Measurements from ENCODE around the gene FAU. TPM values are rescaled to one million over a fixed set of nuclear protein-coding genes. Genes with fewer than 3 reads are reported as not detected.
"Not testable (repeated sequence)": the region's sequence is repeated elsewhere in the genome, so short reads cannot be mapped to it uniquely, and the experiment has no call there.

The FAU gene
- total RNA-seq, 1 experiment from 2014 or later = 650 TPM

DNA sequence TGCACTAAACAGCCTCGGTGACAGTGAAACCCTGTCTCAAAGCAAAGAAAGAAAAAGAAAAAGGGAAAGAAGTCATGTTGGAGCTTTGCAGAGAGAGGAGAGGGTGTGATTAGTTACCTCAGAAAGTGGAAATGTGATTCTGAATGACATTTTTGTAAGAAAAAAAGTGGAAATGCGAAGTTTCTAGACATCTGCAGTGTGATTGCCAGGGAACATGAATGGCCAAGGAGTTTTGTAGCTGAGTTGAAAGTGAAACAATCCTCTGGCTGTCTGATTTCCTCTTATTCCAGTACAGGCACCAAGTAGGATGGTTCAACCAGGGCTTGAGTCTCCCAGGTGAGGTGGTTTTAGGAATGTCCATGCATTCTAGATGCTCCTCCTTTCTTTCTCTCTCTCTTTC lies 30.2 kb upstream of the FAU start:
- DNase-seq = no peak
- intact Hi-C loops (cut with micrococcal nuclease; ENCODE audit: unreplicated experiment) = no loop called here
- Mint-ChIP-seq H3K27me3 (ENCODE audit: unreplicated experiment) (no peaks in the 10 kb centered on the region), H3K27ac (ENCODE audit: unreplicated experiment) (no peak overlapping the region), H3K4me3 (ENCODE audit: low read depth, unreplicated experiment) (no peak overlapping the region), H3K4me1 (ENCODE audit: low read depth, unreplicated experiment) (peaks cover 45% of the 10 kb centered on the region), H3K9me3 (ENCODE audit: low read depth, unreplicated experiment) (no peaks in the 10 kb centered on the region), H3K36me3 (ENCODE audit: insufficient read depth, unreplicated experiment) (no peaks in the 10 kb centered on the region)
- TF ChIP-seq, protein P1, sequence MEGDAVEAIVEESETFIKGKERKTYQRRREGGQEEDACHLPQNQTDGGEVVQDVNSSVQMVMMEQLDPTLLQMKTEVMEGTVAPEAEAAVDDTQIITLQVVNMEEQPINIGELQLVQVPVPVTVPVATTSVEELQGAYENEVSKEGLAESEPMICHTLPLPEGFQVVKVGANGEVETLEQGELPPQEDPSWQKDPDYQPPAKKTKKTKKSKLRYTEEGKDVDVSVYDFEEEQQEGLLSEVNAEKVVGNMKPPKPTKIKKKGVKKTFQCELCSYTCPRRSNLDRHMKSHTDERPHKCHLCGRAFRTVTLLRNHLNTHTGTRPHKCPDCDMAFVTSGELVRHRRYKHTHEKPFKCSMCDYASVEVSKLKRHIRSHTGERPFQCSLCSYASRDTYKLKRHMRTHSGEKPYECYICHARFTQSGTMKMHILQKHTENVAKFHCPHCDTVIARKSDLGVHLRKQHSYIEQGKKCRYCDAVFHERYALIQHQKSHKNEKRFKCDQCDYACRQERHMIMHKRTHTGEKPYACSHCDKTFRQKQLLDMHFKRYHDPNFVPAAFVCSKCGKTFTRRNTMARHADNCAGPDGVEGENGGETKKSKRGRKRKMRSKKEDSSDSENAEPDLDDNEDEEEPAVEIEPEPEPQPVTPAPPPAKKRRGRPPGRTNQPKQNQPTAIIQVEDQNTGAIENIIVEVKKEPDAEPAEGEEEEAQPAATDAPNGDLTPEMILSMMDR (IDR thresholded peaks at IDR 0.05; ENCODE audit: unreplicated experiment) = no peak
- CTCF ChIA-PET = interaction anchor here (1.2 kb wide), 1 partner anchor 17 kb away, joined by 4 read pairs; no protein-coding TSS in a partner anchor
- BruUV-seq (replicated peaks) = no TSS peak

DNA sequence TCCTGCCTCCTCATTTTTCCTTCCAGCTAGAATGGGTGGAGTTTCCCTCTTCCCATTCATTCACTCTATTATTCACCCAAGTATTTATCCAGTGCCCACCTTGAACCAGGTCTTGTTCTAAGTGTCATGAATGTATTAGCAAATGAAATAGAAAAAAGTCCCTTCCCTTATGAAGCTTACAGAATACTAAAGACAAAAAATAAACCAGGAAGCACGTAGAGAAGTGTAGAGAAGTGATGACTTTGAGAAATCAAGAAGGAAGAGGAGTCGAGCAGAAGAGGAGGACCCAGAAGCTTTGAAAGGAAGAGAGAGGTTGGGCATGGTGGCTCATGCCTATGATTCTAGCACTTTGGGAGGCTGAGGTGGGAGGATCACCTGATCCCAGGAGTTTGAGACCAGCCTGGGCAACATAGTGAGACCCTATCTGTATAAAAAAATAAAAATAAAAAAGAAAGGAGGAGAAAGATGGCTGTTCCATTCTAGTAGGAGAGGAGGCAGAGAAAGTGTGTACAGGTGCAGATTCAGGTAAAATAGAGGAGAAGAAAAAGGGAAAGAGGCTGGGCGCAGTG lies 29.5 kb upstream of the FAU start:
- peak overlapping the region; percentile 24 for H3K4me3 Mint-ChIP-seq (ENCODE audit: low read depth, unreplicated experiment)
- intact Hi-C loops (cut with micrococcal nuclease; ENCODE audit: unreplicated experiment) = loop anchor here (2.0 kb wide), 2 partner anchors 17 to 29 kb away; partner anchors contain the start of genes CAPN1 and SYVN1
- H3K9me3 Mint-ChIP-seq (ENCODE audit: low read depth, unreplicated experiment) = no peaks in the 10 kb centered on the region
- BruUV-seq (replicated peaks) = no TSS peak
- H3K27me3 Mint-ChIP-seq (ENCODE audit: unreplicated experiment) = no peaks in the 10 kb centered on the region
- TF ChIP-seq, protein P1 (IDR thresholded peaks at IDR 0.05; ENCODE audit: unreplicated experiment) = no peak
- H3K36me3 Mint-ChIP-seq (ENCODE audit: insufficient read depth, unreplicated experiment) = no peaks in the 10 kb centered on the region
- CTCF ChIA-PET = no interaction called here
- H3K4me1 Mint-ChIP-seq (ENCODE audit: low read depth, unreplicated experiment) = peaks cover 45% of the 10 kb centered on the region
- DNase-seq = no peak
- peak overlapping the region; percentile 57 for H3K27ac Mint-ChIP-seq (ENCODE audit: unreplicated experiment)

DNA sequence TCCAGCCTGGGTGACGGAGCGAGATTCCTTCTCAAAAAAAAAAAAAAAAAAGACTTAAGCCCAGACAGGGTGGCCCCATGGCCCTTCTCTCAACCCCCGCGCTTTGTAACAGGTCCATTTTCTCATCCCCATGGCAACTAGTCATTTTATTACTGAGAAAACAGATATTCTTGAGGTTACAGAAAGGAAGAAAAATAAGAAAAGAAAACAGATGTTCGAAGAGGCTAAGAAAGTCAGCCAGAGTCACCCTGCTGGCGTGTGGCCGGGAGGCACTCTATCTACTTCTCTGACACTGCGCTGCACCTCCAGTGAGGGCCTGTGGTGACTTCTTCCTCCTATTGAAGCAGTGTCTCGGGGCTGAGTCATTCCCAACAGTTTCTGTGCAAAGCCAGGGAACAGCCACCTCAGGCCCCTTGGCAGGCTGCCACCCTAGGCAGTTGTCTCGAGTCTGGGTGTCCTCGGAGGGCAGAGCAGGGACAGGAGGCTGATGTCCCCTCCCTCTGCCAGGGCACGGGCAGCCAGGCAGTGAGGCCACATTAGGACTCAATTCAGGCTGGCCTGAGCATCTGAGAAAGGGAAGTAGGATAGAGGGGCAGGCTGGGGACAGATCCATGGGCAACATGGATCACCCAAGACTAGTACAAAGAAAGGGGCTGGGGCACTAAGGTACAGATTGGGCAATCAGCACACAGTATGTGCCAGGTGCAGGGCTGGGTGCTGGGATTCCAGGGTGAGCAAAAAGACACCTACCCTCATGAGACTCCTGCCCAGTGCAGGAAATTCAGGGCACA lies 28.8 kb upstream of the FAU start:
- no TSS peak for BruUV-seq (replicated peaks)
- Mint-ChIP-seq H3K27ac (ENCODE audit: unreplicated experiment) (peak overlapping the region; percentile 57), H3K27me3 (ENCODE audit: unreplicated experiment) (no peaks in the 10 kb centered on the region), H3K36me3 (ENCODE audit: insufficient read depth, unreplicated experiment) (no peaks in the 10 kb centered on the region), H3K9me3 (ENCODE audit: low read depth, unreplicated experiment) (no peaks in the 10 kb centered on the region), H3K4me3 (ENCODE audit: low read depth, unreplicated experiment) (peak overlapping the region; percentile 24), H3K4me1 (ENCODE audit: low read depth, unreplicated experiment) (peaks cover 45% of the 10 kb centered on the region)
- TF ChIP-seq, protein P1 (IDR thresholded peaks at IDR 0.05; ENCODE audit: unreplicated experiment) = no peak
- intact Hi-C loops (cut with micrococcal nuclease; ENCODE audit: unreplicated experiment) = loop anchor here (2.0 kb wide), 2 partner anchors 16 to 30 kb away; partner anchors contain the start of genes CAPN1 and SYVN1
- peak; percentile 96 for DNase-seq
- CTCF ChIA-PET = no interaction called here

DNA sequence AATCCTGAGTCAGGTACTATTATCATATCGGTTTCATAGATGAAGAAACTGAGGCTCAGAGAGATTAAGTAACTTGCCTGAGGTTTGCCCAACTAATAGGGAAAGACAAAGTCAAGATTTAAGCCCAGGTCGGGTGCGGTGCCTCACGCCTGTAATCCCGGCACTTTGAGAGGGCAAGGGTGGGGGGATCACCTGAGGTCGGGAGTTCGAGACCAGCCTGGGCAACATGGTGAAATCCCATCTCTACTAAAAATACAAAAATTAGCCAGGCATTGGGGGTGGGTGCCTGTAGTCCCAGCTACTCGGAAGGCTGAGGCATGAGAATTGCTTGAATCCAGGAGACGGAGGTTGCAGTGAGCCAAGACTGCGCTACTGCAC lies 28.2 kb upstream of the FAU start:
- intact Hi-C loops (cut with micrococcal nuclease; ENCODE audit: unreplicated experiment) = loop anchor here (2.0 kb wide), 2 partner anchors 15 to 31 kb away; partner anchors contain the start of genes CAPN1 and SYVN1
- Mint-ChIP-seq H3K4me1 (ENCODE audit: low read depth, unreplicated experiment) (peaks cover 45% of the 10 kb centered on the region), H3K4me3 (ENCODE audit: low read depth, unreplicated experiment) (peak overlapping the region; percentile 24), H3K27ac (ENCODE audit: unreplicated experiment) (peak overlapping the region; percentile 57)
- H3K9me3 Mint-ChIP-seq (ENCODE audit: low read depth, unreplicated experiment); H3K27me3 Mint-ChIP-seq (ENCODE audit: unreplicated experiment); CTCF ChIA-PET; H3K36me3 Mint-ChIP-seq (ENCODE audit: insufficient read depth, unreplicated experiment); BruUV-seq (replicated peaks); DNase-seq: not testable (repeated sequence)
